Measurements from ENCODE around the gene TRAF3. TPM values are rescaled to one million over a fixed set of nuclear protein-coding genes. Genes with fewer than 3 reads are reported as not detected.
A peak's percentile ranks its signal among the peaks of the same experiment; 100 is the strongest.

TRAF3 gene
- total RNA-seq, 1 experiment from 2014 or later: 37.6 TPM

GRCh38 chr14:102943979-102944378, 166.7 kb downstream of the TRAF3 start:
- in situ Hi-C loops (cut with HindIII; ENCODE audit: low pct_unique_long_range_greater_than_20kb, low sequenced_read_pairs): no loop called here
- H3K9me3 ChIP-seq (ENCODE audit: control insufficient read depth, insufficient read depth, low read depth, low read length): no peaks in the 10 kb centered on the region
- H3K27ac ChIP-seq (ENCODE audit: low read length): no peak overlapping the region
- no peaks in the 10 kb centered on the region for H3K27me3 ChIP-seq (ENCODE audit: control insufficient read depth, insufficient read depth, low read length)
- DNase-seq (ENCODE audit: low read depth, low spot score) (no peak), ATAC-seq (no peak)
- intact Hi-C loops (cut with micrococcal nuclease; ENCODE audit: unreplicated experiment): no loop called here
- H3K36me3 ChIP-seq (ENCODE audit: control insufficient read depth, insufficient read depth, low read length): 0 out of 2 replicates have a peak, but pooled peaks cover 2% of the 10 kb centered on the region
- H3K4me1 ChIP-seq (ENCODE audit: control insufficient read depth, insufficient read depth, low read length): no peaks in the 10 kb centered on the region
- ChIA-PET POLR2A (interaction anchor here (0.6 kb wide), 1 partner anchor 161 kb away, joined by 3 read pairs; no protein-coding TSS in a partner anchor), CTCF (no interaction called here)
- TF ChIP-seq POLR2AphosphoS5 (IDR thresholded peaks at IDR 0.05; ENCODE audit: low read depth, low read length) (no peak), SIN3A (IDR thresholded peaks at IDR 0.05; ENCODE audit: borderline replicate concordance, insufficient read depth, low read depth, low read length) (no peak), REST (IDR thresholded peaks at IDR 0.05; ENCODE audit: insufficient read depth in 1 of 2, low read depth in 2 of 2, low read length in 1 of 2) (no peak), CTCF (IDR thresholded peaks at IDR 0.05) (no peak), TCF7L2 (IDR thresholded peaks at IDR 0.05; ENCODE audit: low read depth, low read length) (no peak)
- BruUV-seq (replicated peaks): TSS peak; percentile 40
- no peak overlapping the region for H3K4me3 ChIP-seq (ENCODE audit: low read depth in 2 of 2, low read length in 2 of 2)

- ATAC-seq (no peak; the same call in 1 of the 2 replicates), DNase-seq (ENCODE audit: low read depth, low spot score) (no peak)
- CTCF ChIA-PET: no interaction called here
- POLR2A ChIA-PET: interaction anchor here (0.6 kb wide), 1 partner anchor 161 kb away, joined by 3 read pairs; no protein-coding TSS in a partner anchor
- Histone ChIP-seq H3K4me3 (ENCODE audit: low read depth in 2 of 2, low read length in 2 of 2) (no peak overlapping the region), H3K9me3 (ENCODE audit: control insufficient read depth, insufficient read depth, low read depth, low read length) (no peaks in the 10 kb centered on the region), H3K36me3 (ENCODE audit: control insufficient read depth, insufficient read depth, low read length) (0 out of 2 replicates have a peak, but pooled peaks cover 2% of the 10 kb centered on the region), H3K4me1 (ENCODE audit: control insufficient read depth, insufficient read depth, low read length) (no peaks in the 10 kb centered on the region), H3K27me3 (ENCODE audit: control insufficient read depth, insufficient read depth, low read length) (no peaks in the 10 kb centered on the region), H3K27ac (ENCODE audit: low read length) (no peak overlapping the region)
- TF ChIP-seq REST (IDR thresholded peaks at IDR 0.05; ENCODE audit: insufficient read depth in 1 of 2, low read depth in 2 of 2, low read length in 1 of 2) (no peak), SIN3A (IDR thresholded peaks at IDR 0.05; ENCODE audit: borderline replicate concordance, insufficient read depth, low read depth, low read length) (no peak), CTCF (IDR thresholded peaks at IDR 0.05) (no peak), POLR2AphosphoS5 (IDR thresholded peaks at IDR 0.05; ENCODE audit: low read depth, low read length) (no peak), TCF7L2 (IDR thresholded peaks at IDR 0.05; ENCODE audit: low read depth, low read length) (no peak)
- BruUV-seq (replicated peaks): no TSS peak
- in situ Hi-C loops (cut with HindIII; ENCODE audit: low pct_unique_long_range_greater_than_20kb, low sequenced_read_pairs): no loop called here
- intact Hi-C loops (cut with micrococcal nuclease; ENCODE audit: unreplicated experiment): no loop called here
Measured at GRCh38 chr14:102944448-102945330, 167.4 kb downstream of the TRAF3 start.

Data from Panc1 (cell line).